GM23338 (cell line): ENCODE measurements around the gene PPP1R16B.

ENCODE experiments used
- CREB1 ChIP-seq: fragments of 250-450 bp; sonication (Bioruptor Pico); IDR thresholded peaks from 2 replicates; pipeline ENCODE4 v1.5.0; 2020; ENCODE audit warnings: low read depth, mild to moderate bottlenecking, moderate library complexity
- CTCF ChIP-seq, 2 experiments: fragments of 200-600 bp in 1 of 2; sonication (generic) in 1 of 2; conservative IDR thresholded peaks; 2 replicates each; pipeline versions ENCODE4 v1.5.1 to v1.6.1; 2016 to 2017; ENCODE audit warnings: antibody characterized with exemption in 2 of 2, low read depth in 2 of 2, mild to moderate bottlenecking in 2 of 2, moderate library complexity in 1 of 2
- ETS1 ChIP-seq: IDR thresholded peaks from 2 replicates; pipeline ENCODE4 v1.6.1; 2016; ENCODE audit warnings: antibody characterized with exemption
- EZH2 ChIP-seq: fragments of 200-600 bp; sonication (generic); IDR thresholded peaks from one replicate; pipeline ENCODE4 v1.8.0; 2017; ENCODE audit warnings: antibody characterized with exemption, mild to moderate bottlenecking, low read depth; ENCODE audit not compliant: unreplicated experiment
- JUNB ChIP-seq: IDR thresholded peaks from one replicate; pipeline ENCODE4 v1.6.1; 2016; ENCODE audit warnings: antibody characterized with exemption; ENCODE audit not compliant: unreplicated experiment
- POLR2AphosphoS5 ChIP-seq: IDR thresholded peaks from 2 replicates; pipeline ENCODE4 v1.6.1; 2016; ENCODE audit warnings: antibody characterized with exemption, low read depth

GRCh38 chr20:38842558-38842981 lies 37.1 kb downstream of the PPP1R16B start:
- TF ChIP-seq CTCF (conservative IDR thresholded peaks at IDR 0.05; ENCODE audit: low read depth in 2 of 2) (no peak), POLR2AphosphoS5 (no peak), CREB1 (CRISPR knock-in tag) (no peak), EZH2 (no peak), ETS1 (no peak), JUNB (no peak)
